Effector memory CD4-positive, alpha-beta T cell (primary cell): ENCODE results near the gene MEOX2.

Experiments used
- DNase-seq, 3 donors: peaks; one replicate each; pipeline ENCODE4 v3.0.0-alpha.2; 2020
- H3K27ac ChIP-seq: 2 replicates; pipeline ENCODE4 v1.7.0; 2013; ENCODE audit warnings: mild to moderate bottlenecking, low read length, moderate library complexity; ENCODE audit not compliant: insufficient read depth, poor library complexity, severe bottlenecking
- H3K27me3 ChIP-seq: replicated peaks from 2 replicates; pipeline ENCODE4 v1.7.0; 2013; ENCODE audit warnings: mild to moderate bottlenecking, low read length; ENCODE audit not compliant: insufficient read depth, control insufficient read depth, poor library complexity, severe bottlenecking
- H3K36me3 ChIP-seq: 2 replicates; pipeline ENCODE4 v1.7.0; 2013; ENCODE audit warnings: mild to moderate bottlenecking, low read length, moderate library complexity; ENCODE audit not compliant: control insufficient read depth, insufficient read depth
- H3K4me1 ChIP-seq: 2 replicates; pipeline ENCODE4 v1.7.0; 2013; ENCODE audit warnings: low read length, mild to moderate bottlenecking; ENCODE audit not compliant: control insufficient read depth, insufficient read depth, poor library complexity, severe bottlenecking
- H3K4me3 ChIP-seq: 2 replicates; pipeline ENCODE4 v1.7.0; 2013; ENCODE audit warnings: low read length, low read depth, mild to moderate bottlenecking; ENCODE audit not compliant: insufficient read depth, poor library complexity, severe bottlenecking
- H3K9me3 ChIP-seq: 2 replicates; pipeline ENCODE4 v1.7.0; 2013; ENCODE audit warnings: mild to moderate bottlenecking, low read length, moderate library complexity; ENCODE audit not compliant: control insufficient read depth

MEOX2 gene

GRCh38 chr7:15682111-15682510 lies 4.4 kb downstream of the MEOX2 start:
- no peak overlapping the region for H3K4me3 ChIP-seq
- no peaks in the 10 kb centered on the region for H3K4me1 ChIP-seq
- no peak overlapping the region for H3K27ac ChIP-seq
- H3K27me3 ChIP-seq, result no peaks in the 10 kb centered on the region
- no peaks in the 10 kb centered on the region for H3K36me3 ChIP-seq
- no peaks in the 10 kb centered on the region for H3K9me3 ChIP-seq
- DNase-seq, result no peak

GRCh38 chr7:15681631-15682030 lies 4.9 kb downstream of the MEOX2 start:
- DNase-seq, result no peak
- no peaks in the 10 kb centered on the region for H3K9me3 ChIP-seq
- H3K27ac ChIP-seq, result no peak overlapping the region
- H3K4me1 ChIP-seq, result no peaks in the 10 kb centered on the region
- no peaks in the 10 kb centered on the region for H3K36me3 ChIP-seq
- no peaks in the 10 kb centered on the region for H3K27me3 ChIP-seq
- no peak overlapping the region for H3K4me3 ChIP-seq

DNA sequence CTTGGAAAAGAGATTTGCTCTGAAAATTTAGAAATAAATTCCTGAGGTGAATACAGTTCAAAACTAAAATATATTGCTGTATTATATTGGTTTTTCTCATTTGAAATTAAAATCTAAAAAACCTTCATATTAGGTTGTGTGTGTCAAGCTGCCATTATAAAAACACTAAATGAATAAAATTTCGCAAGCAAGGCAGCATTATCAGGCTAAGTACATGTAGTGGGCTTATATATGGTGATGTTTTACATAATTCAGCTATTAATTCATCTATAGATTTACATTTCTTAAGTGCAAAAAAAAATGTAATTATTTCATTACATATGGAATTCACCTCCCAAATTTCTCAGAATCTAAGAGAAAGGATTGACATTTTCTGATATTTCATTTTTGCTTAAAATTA lies 5.3 kb downstream of the MEOX2 start:
- Histone ChIP-seq H3K4me1 (no peaks in the 10 kb centered on the region), H3K9me3 (no peaks in the 10 kb centered on the region), H3K27ac (no peak overlapping the region), H3K27me3 (no peaks in the 10 kb centered on the region), H3K36me3 (no peaks in the 10 kb centered on the region), H3K4me3 (no peak overlapping the region)
- DNase-seq, result no peak

DNA sequence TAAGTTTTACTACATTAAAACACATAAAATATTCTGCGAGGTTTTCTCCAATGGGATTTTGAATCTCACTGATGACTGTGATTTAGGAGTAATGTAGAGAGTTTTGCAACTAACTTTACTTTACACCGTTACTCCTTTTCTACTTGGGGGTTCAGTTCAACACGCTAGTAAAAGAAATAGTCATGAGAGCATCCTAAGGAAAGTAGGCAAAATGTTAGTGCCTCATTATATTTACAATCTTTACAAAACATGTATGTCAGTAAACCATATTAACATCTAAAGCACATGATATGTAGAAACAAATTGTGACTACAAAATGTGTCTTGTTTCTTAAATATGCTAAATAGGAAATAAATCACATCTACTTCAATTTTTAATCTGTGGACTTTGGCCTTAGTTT lies 6.0 kb downstream of the MEOX2 start:
- DNase-seq, result no peak
- H3K4me1 ChIP-seq, result no peaks in the 10 kb centered on the region
- no peak overlapping the region for H3K4me3 ChIP-seq
- no peaks in the 10 kb centered on the region for H3K9me3 ChIP-seq
- H3K36me3 ChIP-seq, result no peaks in the 10 kb centered on the region
- H3K27ac ChIP-seq, result no peak overlapping the region
- H3K27me3 ChIP-seq, result no peaks in the 10 kb centered on the region

- no peaks in the 10 kb centered on the region for H3K27me3 ChIP-seq
- no peak for DNase-seq
- no peaks in the 10 kb centered on the region for H3K4me1 ChIP-seq
- no peak overlapping the region for H3K27ac ChIP-seq
- H3K36me3 ChIP-seq, result no peaks in the 10 kb centered on the region
- no peaks in the 10 kb centered on the region for H3K9me3 ChIP-seq
- no peak overlapping the region for H3K4me3 ChIP-seq
Measured at GRCh38 chr7:15679306-15679705, 7.2 kb downstream of the MEOX2 start.

DNA sequence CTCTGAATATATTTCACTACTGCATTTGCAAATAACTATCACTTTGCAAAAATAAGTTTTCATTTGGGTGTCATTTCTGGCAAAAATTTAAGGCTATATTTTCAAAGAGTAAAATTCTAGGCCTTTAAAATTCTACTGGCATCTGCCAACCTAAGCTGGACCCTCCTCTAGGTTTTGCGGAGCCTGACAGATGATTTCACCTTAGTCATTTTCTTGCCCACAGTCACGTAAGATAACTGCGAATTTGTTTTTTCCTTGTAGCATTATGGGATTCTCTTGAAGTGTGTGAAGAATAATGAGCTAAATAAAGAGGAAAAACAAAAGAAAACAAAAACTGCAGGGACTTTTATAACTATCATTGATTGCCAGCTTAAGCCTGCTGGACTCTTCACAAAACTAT lies 7.8 kb downstream of the MEOX2 start:
- Histone ChIP-seq H3K4me1 (no peaks in the 10 kb centered on the region), H3K4me3 (no peak overlapping the region), H3K36me3 (no peaks in the 10 kb centered on the region), H3K27me3 (no peaks in the 10 kb centered on the region), H3K9me3 (no peaks in the 10 kb centered on the region), H3K27ac (no peak overlapping the region)
- DNase-seq, result no peak

- Histone ChIP-seq H3K36me3 (no peaks in the 10 kb centered on the region), H3K4me1 (no peaks in the 10 kb centered on the region), H3K27ac (no peak overlapping the region), H3K27me3 (no peaks in the 10 kb centered on the region), H3K9me3 (no peaks in the 10 kb centered on the region), H3K4me3 (no peak overlapping the region)
- DNase-seq, result no peak
Measured at GRCh38 chr7:15675379-15675778, 11.1 kb downstream of the MEOX2 start.

DNA sequence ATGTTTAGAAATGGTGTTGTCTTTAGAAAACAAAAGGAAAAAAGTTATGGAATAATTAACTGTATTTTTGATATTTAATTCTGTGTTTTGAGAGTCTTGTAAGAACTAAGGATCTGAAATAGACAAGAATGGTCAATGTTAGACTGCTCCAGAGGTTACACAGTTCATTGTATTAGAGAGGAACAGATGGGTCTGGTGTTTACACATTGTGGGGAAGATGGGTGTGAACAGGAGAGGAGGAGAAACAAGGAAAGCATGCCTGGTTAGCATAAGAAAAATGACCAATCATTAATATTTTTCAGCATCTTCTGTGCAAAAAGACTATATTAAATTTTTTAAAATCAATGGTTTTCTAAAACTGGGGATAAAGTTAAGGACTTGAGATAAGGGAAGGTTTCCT lies 11.9 kb downstream of the MEOX2 start:
- no peak for DNase-seq
- H3K9me3 ChIP-seq, result no peaks in the 10 kb centered on the region

GRCh38 chr7:15669443-15670090 lies 16.9 kb downstream of the MEOX2 start:
- Histone ChIP-seq H3K9me3 (no peaks in the 10 kb centered on the region), H3K27me3 (no peaks in the 10 kb centered on the region), H3K27ac (no peak overlapping the region), H3K4me1 (no peaks in the 10 kb centered on the region), H3K4me3 (no peak overlapping the region), H3K36me3 (no peaks in the 10 kb centered on the region)
- no peak for DNase-seq

More for the DNA sequence above, 11.9 kb downstream of the MEOX2 start:
- H3K27ac ChIP-seq, result no peak overlapping the region
- no peak overlapping the region for H3K4me3 ChIP-seq
- no peaks in the 10 kb centered on the region for H3K36me3 ChIP-seq
- H3K27me3 ChIP-seq, result no peaks in the 10 kb centered on the region
- no peaks in the 10 kb centered on the region for H3K4me1 ChIP-seq

GRCh38 chr7:15667991-15668390 lies 18.5 kb downstream of the MEOX2 start:
- Histone ChIP-seq H3K27ac (no peak overlapping the region), H3K9me3 (no peaks in the 10 kb centered on the region), H3K27me3 (no peaks in the 10 kb centered on the region), H3K4me1 (no peaks in the 10 kb centered on the region), H3K36me3 (no peaks in the 10 kb centered on the region), H3K4me3 (no peak overlapping the region)
- no peak for DNase-seq
